Mononuclear cell (primary cell): ENCODE results near the gene RNF44. TPM values are rescaled to one million over a fixed set of nuclear protein-coding genes. Genes with fewer than 3 reads are reported as not detected.

Experiments used
- H3K27me3 ChIP-seq: 2 replicates; pipeline ENCODE4 v1.6.0; 2011; ENCODE audit warnings: low read length, control low read depth; ENCODE audit not compliant: insufficient read depth
- H3K4me1 ChIP-seq: 2 replicates; pipeline ENCODE4 v1.5.1; 2011; ENCODE audit warnings: mild to moderate bottlenecking, low read length, control low read depth; ENCODE audit not compliant: insufficient read depth
- H3K4me3 ChIP-seq: 2 replicates; pipeline ENCODE4 v1.5.1; 2011; ENCODE audit warnings: mild to moderate bottlenecking, low read length, moderate library complexity
- H3K9me3 ChIP-seq: 2 replicates; pipeline ENCODE4 v1.5.1; 2011; ENCODE audit warnings: low read depth, mild to moderate bottlenecking, control low read depth, low read length
- total RNA-seq: library from RNA; depleted of rRNA; stranded (reverse); fragments of >200 nt; gene quantifications from one replicate; pipeline ENCODE4 v1.2.3, GENCODE V29; 2012

RNF44 gene
- total RNA-seq, 1 donor, result 24.9 TPM

GRCh38 chr5:176543428-176544182 is 6.4 kb upstream of the RNF44 start:
- Histone ChIP-seq H3K27me3 (no peaks in the 10 kb centered on the region), H3K4me3 (peak overlapping the region; percentile 59), H3K4me1 (peaks cover 79% of the 10 kb centered on the region), H3K9me3 (no peaks in the 10 kb centered on the region)

- no peaks in the 10 kb centered on the region for H3K27me3 ChIP-seq
- peak overlapping the region; percentile 59 for H3K4me3 ChIP-seq
- peaks cover 81% of the 10 kb centered on the region for H3K4me1 ChIP-seq
- H3K9me3 ChIP-seq, result no peaks in the 10 kb centered on the region
These were observed 5.6 kb upstream of the RNF44 start for GRCh38 chr5:176542596-176543427.

- Histone ChIP-seq H3K27me3 (no peaks in the 10 kb centered on the region), H3K9me3 (no peaks in the 10 kb centered on the region), H3K4me3 (peak overlapping the region; percentile 59), H3K4me1 (peaks cover 76% of the 10 kb centered on the region)
These were observed 5.0 kb upstream of the RNF44 start for GRCh38 chr5:176542135-176542595.

DNA sequence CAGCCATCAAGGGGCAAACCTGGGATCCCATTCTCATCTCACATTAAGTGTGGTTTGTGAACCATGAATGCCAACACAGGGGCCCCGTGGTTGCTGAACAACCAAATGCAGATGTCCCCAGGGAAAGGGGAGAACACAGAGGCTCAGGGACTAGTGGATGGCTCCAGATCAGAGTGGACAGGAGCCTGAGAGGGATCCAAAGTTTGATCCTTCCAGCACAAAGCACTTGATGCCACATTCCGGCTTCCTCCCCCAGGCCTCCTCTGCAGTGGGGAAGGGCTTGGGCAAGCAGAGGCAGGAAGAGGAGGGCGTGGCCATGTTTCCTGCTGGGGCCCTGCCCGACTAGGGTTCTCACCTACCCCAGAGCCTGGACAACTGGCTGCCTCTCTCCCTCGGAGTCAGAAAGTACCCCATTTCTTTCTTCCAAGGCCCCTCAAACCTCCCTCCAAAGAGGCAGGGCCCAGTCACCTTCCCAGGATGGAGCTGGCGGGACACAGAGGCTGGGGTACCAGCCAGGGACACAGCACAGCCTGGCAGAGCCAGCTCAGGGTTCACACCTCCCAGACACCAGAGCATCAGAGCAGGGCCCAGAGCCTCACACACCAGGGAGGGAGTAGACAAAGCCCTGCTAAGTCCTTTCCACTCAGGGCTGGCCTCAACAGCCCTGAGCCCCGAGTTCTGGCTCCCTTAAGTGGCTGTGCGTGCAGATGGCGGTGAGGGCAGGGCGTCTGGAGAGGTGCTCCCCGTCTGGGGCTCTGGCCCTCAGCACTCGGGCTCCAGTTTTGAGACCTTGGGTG is 4.3 kb upstream of the RNF44 start:
- Histone ChIP-seq H3K9me3 (no peaks in the 10 kb centered on the region), H3K27me3 (no peaks in the 10 kb centered on the region), H3K4me3 (peak overlapping the region; percentile 59), H3K4me1 (peaks cover 74% of the 10 kb centered on the region)

DNA sequence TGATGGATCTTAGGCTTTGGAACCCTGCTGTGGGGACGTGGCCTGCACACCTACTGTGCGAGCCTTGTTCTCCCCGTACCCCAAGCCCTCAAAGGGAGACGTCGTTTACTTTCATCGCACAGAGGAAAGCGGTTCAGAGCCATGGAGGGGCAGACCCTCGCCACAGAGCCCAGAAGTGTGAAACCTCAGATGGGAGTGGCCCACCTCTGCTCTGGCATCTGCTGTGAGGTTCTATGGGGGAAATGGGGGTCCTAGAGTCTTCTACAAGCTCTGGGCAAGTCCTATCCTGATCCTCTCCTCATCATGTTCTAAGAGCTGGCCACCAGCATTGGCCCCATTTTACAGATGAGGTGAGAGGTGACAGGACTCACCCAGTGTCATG is 3.7 kb upstream of the RNF44 start:
- Histone ChIP-seq H3K27me3 (no peaks in the 10 kb centered on the region), H3K9me3 (no peaks in the 10 kb centered on the region), H3K4me1 (peaks cover 70% of the 10 kb centered on the region), H3K4me3 (no peak overlapping the region)

DNA sequence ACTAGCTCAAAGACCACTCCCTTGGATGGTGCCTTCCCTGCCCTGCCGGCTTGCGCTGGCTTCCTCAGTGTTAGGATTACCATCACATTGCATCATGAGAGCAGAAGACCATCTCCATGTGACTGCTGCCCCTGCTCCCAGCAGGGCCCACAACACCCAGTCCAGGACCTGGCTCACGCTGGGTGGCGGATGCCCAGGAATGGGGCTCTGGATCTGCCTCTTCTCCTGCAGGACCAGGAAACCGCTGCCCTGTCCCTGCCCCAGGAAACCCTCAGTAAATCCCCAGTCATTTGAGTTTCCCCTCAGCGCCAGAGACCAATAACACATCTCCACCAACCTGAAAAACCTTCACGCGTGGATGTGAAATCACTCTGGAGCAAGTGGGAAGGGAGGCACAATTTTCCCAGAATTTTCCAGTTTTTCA is 3.3 kb upstream of the RNF44 start:
- H3K27me3 ChIP-seq, result no peaks in the 10 kb centered on the region
- H3K4me3 ChIP-seq, result no peak overlapping the region
- no peaks in the 10 kb centered on the region for H3K9me3 ChIP-seq
- H3K4me1 ChIP-seq, result peaks cover 68% of the 10 kb centered on the region

DNA sequence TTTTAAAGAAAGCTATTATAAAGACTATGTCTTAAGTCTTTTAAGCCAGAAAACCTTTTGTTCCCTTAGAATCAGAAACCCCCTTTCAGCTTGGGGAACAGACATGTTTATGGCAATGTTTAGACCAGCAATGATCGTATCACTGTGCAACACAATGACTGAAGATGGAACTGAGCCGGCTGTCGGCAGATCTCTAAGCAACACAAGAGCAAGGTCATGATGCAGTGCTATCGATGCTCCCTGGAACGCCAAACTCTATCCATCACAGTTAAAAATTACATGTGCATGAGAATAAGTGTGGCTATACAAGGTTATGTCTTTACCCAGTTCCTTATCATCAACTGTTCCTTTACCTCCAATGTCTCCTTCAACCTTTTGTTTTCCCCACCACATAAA is 1.8 kb upstream of the RNF44 start:
- no peaks in the 10 kb centered on the region for H3K27me3 ChIP-seq
- no peaks in the 10 kb centered on the region for H3K9me3 ChIP-seq
- peaks cover 68% of the 10 kb centered on the region for H3K4me1 ChIP-seq
- no peak overlapping the region for H3K4me3 ChIP-seq

- peaks cover 69% of the 10 kb centered on the region for H3K4me1 ChIP-seq
- H3K9me3 ChIP-seq, result no peaks in the 10 kb centered on the region
- H3K27me3 ChIP-seq, result no peaks in the 10 kb centered on the region
- peak overlapping the region; percentile 98 for H3K4me3 ChIP-seq
These were observed 1.2 kb upstream of the RNF44 start for GRCh38 chr5:176538230-176538988.

- H3K4me1 ChIP-seq, result peaks cover 76% of the 10 kb centered on the region
- no peaks in the 10 kb centered on the region for H3K27me3 ChIP-seq
- H3K9me3 ChIP-seq, result no peaks in the 10 kb centered on the region
- H3K4me3 ChIP-seq, result peak overlapping the region; percentile 98
These were observed 490 bp upstream of the RNF44 start for GRCh38 chr5:176537554-176538229.

- H3K27me3 ChIP-seq, result no peaks in the 10 kb centered on the region
- H3K4me1 ChIP-seq, result peaks cover 77% of the 10 kb centered on the region
- H3K4me3 ChIP-seq, result peak overlapping the region; percentile 98
- H3K9me3 ChIP-seq, result no peaks in the 10 kb centered on the region
These were observed 885 bp downstream of the RNF44 start for GRCh38 chr5:176536132-176536901.

DNA sequence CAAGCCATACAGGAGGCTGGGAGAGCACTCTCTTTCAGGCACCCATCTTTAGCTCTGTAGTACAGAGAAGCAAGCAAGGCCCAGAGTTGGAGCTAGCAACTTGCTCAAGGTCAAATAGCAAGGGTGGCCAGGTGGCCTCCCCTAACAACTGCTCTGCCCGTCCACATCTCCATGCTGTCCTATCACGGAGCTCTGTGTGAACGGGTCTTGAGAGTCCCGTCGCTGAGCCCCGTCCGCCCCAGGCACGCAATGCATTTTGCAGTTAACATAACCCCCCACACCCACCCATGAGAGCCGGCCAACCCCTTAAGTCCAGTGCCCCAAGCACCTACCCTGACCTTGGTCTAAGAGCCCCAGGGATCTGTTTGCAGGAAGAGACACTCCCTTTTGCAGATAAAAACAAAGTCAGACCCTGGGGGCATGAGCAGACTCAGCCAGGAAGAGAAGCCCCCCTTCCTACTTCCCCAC is 1.5 kb downstream of the RNF44 start:
- Histone ChIP-seq H3K4me1 (peaks cover 77% of the 10 kb centered on the region), H3K9me3 (no peaks in the 10 kb centered on the region), H3K27me3 (no peaks in the 10 kb centered on the region), H3K4me3 (peak overlapping the region; percentile 98)

DNA sequence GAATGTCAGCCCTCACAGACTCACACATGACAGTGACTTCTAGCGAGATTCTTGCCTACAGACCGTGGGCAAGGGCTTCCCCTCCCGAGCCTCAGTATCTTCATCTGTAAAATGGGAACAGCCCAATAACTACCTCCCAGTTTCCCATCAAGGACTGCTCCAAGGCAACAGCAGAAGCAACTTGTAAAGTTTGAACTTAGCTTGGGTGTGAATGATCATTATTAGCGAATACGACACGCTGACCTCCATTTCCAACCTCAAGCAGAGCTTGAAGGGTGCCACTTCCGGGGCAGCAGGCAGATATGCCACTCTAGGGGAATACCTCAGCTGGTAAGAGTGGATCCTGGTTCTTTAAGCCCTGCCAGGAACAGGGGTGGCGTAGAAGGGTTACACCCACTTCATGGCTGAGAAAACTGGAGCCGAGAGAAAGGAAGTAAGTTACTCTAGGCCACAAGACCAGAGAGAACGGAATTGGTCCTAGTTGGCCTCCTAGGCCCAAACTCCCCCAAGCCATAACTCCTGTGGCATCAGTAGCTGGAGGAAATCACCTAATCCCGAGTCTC is 2.0 kb downstream of the RNF44 start:
- H3K4me1 ChIP-seq, result peaks cover 77% of the 10 kb centered on the region
- H3K4me3 ChIP-seq, result peak overlapping the region; percentile 98
- H3K9me3 ChIP-seq, result no peaks in the 10 kb centered on the region
- H3K27me3 ChIP-seq, result no peaks in the 10 kb centered on the region

- H3K4me3 ChIP-seq, result peak overlapping the region; percentile 98
- H3K4me1 ChIP-seq, result peaks cover 76% of the 10 kb centered on the region
- no peaks in the 10 kb centered on the region for H3K27me3 ChIP-seq
- H3K9me3 ChIP-seq, result no peaks in the 10 kb centered on the region
These were observed 2.6 kb downstream of the RNF44 start for GRCh38 chr5:176534640-176535039.
